Smooth muscle cell (in vitro differentiated cells): ENCODE data around the gene KCTD5. TPM values are rescaled to one million over a fixed set of nuclear protein-coding genes. Genes with fewer than 3 reads are reported as not detected.

Experiments used
- DNase-seq: peaks from one replicate; lab custom pipeline; 2025; ENCODE audit not compliant: unreplicated experiment; lab: John Stamatoyannopoulos, UW
- H2AFZ ChIP-seq: fragments of 200-600 bp; sonication (generic); 2 replicates; pipeline ENCODE4 v1.6.0; 2016; ENCODE audit warnings: antibody characterized with exemption, low read depth, mild to moderate bottlenecking
- H3F3A ChIP-seq: fragments of 200-600 bp; sonication (generic); 2 replicates; pipeline ENCODE4 v1.6.0; 2017; ENCODE audit warnings: antibody characterized with exemption, low read depth
- H3K27ac ChIP-seq: fragments of 200-600 bp; sonication (generic); 2 replicates; pipeline ENCODE4 v1.5.1; 2016; ENCODE audit warnings: low read depth, mild to moderate bottlenecking
- H3K27me3 ChIP-seq: fragments of 200-600 bp; sonication (generic); 2 replicates; pipeline ENCODE4 v1.6.1; 2016; ENCODE audit warnings: low read depth, mild to moderate bottlenecking
- H3K36me3 ChIP-seq: fragments of 200-600 bp; sonication (generic); 2 replicates; pipeline ENCODE4 v1.5.1; 2016; ENCODE audit warnings: low read depth
- H3K4me1 ChIP-seq: fragments of 200-600 bp; sonication (generic); 2 replicates; pipeline ENCODE4 v1.5.1; 2016; ENCODE audit warnings: low read depth
- H3K4me2 ChIP-seq: fragments of 200-600 bp; sonication (generic); 2 replicates; pipeline ENCODE4 v1.6.0; 2016; ENCODE audit warnings: mild to moderate bottlenecking
- H3K4me3 ChIP-seq: fragments of 200-600 bp; sonication (generic); 2 replicates; pipeline ENCODE4 v1.5.1; 2016; ENCODE audit warnings: mild to moderate bottlenecking
- H3K79me2 ChIP-seq: fragments of 200-600 bp; sonication (generic); 2 replicates; pipeline ENCODE4 v1.6.0; 2016; ENCODE audit warnings: low read depth, mild to moderate bottlenecking
- H3K9ac ChIP-seq: fragments of 200-600 bp; sonication (generic); 2 replicates; pipeline ENCODE4 v1.6.0; 2016; ENCODE audit warnings: low read depth
- H3K9me3 ChIP-seq: fragments of 200-600 bp; sonication (generic); replicated peaks from 2 replicates; pipeline ENCODE4 v1.5.1; 2016; ENCODE audit warnings: low read depth
- H4K20me1 ChIP-seq: fragments of 200-600 bp; sonication (generic); 2 replicates; pipeline ENCODE4 v1.6.0; 2016; ENCODE audit warnings: low read depth
- WGBS: methylation state at CpG from one replicate; pipeline ENCODE4 v1.1.7; 2016; ENCODE audit warnings: low lambda C conversion rate; 5-methylcytosine and 5-hydroxymethylcytosine counted together
- polyA plus RNA-seq: library from polyadenylated mRNA; unstranded; fragments of >200 nt; fragmentation: Nextera tagmentation; extraction: Ambion mirVana; gene quantifications from 2 replicates; pipeline ENCODE4 v1.2.1, GENCODE V29; 2016
- total RNA-seq: library from RNA; depleted of rRNA; stranded (reverse); fragments of >200 nt; gene quantifications from 2 replicates; pipeline ENCODE4 v1.2.3, GENCODE V29; 2014
- TF ChIP-seq, protein P1 (sequence below): fragments of 200-600 bp; sonication (generic); IDR thresholded peaks from 2 replicates; pipeline ENCODE4 v1.5.1; 2017; ENCODE audit warnings: borderline replicate concordance, mild to moderate bottlenecking, antibody characterized with exemption; ENCODE audit not compliant: insufficient read depth, poor library complexity, severe bottlenecking

The KCTD5 gene
- total and polyA plus RNA-seq, 2 experiments from 2014 or later: 35.5 to 38.2 TPM

DNA sequence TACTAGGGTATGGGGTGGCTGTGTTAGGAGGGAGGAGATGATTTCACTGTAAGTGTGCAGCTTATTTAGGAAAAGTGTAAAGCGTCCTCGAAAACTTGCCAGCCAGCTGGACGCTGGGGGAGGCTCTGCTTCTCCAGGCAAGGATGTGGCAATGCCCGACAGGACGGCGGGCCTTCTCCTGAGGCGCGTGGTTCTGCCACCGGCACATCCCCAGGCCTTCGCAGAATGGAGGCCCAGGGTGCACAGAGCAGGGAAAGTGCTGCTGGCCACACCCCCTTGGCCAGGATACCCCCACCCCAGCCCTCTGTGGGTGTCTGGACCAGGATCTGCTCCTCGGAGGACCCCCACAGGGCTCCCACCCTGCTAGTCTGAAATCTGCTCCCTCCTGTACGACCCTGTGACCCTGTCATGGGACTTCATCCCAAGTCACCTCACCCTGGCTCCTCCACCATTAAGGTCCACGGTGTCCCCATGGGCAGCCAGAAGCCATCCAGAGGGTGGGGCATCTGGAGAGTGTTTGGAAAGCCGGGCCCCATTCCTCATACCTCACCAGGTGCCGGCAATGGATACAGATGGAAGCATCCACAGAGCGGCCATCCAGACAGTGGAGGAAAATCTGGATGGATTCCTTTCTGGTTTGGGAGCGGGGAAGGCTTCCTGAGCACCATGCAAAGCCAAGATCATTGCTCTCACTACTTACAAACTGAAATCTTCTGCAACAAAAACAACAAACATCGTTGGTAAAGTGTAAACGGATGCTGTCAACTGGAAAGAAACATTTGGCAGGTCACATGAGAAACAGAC is 60.9 kb downstream of the KCTD5 start:
- TF ChIP-seq, protein P1, sequence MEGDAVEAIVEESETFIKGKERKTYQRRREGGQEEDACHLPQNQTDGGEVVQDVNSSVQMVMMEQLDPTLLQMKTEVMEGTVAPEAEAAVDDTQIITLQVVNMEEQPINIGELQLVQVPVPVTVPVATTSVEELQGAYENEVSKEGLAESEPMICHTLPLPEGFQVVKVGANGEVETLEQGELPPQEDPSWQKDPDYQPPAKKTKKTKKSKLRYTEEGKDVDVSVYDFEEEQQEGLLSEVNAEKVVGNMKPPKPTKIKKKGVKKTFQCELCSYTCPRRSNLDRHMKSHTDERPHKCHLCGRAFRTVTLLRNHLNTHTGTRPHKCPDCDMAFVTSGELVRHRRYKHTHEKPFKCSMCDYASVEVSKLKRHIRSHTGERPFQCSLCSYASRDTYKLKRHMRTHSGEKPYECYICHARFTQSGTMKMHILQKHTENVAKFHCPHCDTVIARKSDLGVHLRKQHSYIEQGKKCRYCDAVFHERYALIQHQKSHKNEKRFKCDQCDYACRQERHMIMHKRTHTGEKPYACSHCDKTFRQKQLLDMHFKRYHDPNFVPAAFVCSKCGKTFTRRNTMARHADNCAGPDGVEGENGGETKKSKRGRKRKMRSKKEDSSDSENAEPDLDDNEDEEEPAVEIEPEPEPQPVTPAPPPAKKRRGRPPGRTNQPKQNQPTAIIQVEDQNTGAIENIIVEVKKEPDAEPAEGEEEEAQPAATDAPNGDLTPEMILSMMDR: no peak
- WGBS: 94% methylated on average over 17 of the region's 19 CpGs
- no peaks in the 10 kb centered on the region for H3K9me3 ChIP-seq
- H3K79me2 ChIP-seq: no peaks in the 10 kb centered on the region
- no peak overlapping the region for H3K27ac ChIP-seq
- H3K4me2 ChIP-seq: no peak overlapping the region
- no peaks in the 10 kb centered on the region for H3K27me3 ChIP-seq
- H4K20me1 ChIP-seq: no peaks in the 10 kb centered on the region
- no peak for DNase-seq
- H2AFZ ChIP-seq: no peak overlapping the region
- no peak overlapping the region for H3K4me3 ChIP-seq
- no peaks in the 10 kb centered on the region for H3F3A ChIP-seq
- no peak overlapping the region for H3K9ac ChIP-seq
- no peaks in the 10 kb centered on the region for H3K36me3 ChIP-seq
- no peaks in the 10 kb centered on the region for H3K4me1 ChIP-seq

DNA sequence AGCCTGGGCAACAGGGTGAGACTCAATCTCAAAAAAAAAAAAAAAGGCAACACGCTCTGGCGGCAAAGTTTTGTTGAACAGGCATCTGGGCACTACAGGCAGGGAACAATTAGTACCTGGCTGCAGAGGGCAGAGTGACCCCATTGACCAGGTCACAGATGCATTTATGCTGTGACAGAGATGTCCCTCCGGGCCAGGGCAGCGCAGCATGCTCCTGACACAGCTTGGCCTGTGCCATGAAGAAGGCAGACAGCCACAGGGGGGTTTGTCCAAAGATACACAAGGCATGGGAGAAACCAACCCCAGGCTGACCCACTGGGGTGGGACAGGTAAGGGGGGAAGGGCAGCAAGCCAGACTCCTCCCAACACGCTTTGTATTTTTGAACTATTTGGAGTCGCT is 62.4 kb downstream of the KCTD5 start:
- Histone ChIP-seq H3K9me3 (no peaks in the 10 kb centered on the region), H3K9ac (no peak overlapping the region), H3K36me3 (no peaks in the 10 kb centered on the region), H3K4me1 (no peaks in the 10 kb centered on the region), H3K4me3 (no peak overlapping the region), H2AFZ (no peak overlapping the region), H3K27me3 (no peaks in the 10 kb centered on the region), H3F3A (no peaks in the 10 kb centered on the region), H4K20me1 (no peaks in the 10 kb centered on the region), H3K4me2 (no peak overlapping the region), H3K79me2 (no peaks in the 10 kb centered on the region), H3K27ac (no peak overlapping the region)
- TF ChIP-seq, protein P1: no peak
- WGBS: 94% methylated on average over 6 of the region's 6 CpGs
- no peak for DNase-seq

DNA sequence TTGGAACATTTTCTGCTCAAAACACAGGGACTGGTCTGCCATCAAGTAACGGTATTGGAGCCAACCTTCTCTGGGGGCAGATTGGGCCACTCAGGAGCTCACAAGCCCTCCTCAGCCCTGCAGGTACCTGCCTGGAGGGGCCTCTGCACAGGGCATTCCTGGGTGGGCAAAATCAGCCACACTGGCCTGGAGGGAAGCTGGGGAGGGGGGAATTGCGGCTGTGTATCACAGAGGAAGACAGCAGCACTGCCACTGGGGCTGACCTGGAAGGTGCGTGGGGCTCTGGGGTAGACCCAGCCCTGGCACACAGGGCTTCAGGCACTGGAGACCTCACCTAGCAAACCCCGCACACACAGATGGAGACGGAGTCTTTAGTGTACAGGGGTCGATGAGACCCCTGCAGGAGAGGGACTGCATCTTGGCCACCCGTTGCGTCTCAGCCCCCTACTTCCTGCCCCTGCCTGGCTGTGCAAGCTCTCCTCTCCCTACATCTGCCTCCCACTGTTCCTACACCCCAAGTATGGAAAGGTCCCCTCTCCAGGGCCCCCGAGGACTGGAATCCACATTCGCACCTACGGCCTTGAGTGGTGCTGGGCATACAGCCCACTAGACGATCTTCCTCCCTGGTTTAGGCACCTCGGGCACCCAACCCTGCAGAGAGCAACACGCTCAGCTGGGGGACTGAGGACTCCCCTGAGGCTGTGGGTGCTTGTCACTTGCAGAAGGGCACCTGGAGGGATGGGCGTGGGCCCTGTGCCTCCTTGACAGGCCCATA is 63.0 kb downstream of the KCTD5 start:
- TF ChIP-seq, protein P1: no peak
- 89% methylated on average over 15 of the region's 15 CpGs for WGBS
- Histone ChIP-seq H3K9ac (no peak overlapping the region), H3K9me3 (no peaks in the 10 kb centered on the region), H3K27me3 (no peaks in the 10 kb centered on the region), H3F3A (no peaks in the 10 kb centered on the region), H3K4me1 (no peaks in the 10 kb centered on the region), H2AFZ (no peak overlapping the region), H3K4me2 (no peak overlapping the region), H4K20me1 (no peaks in the 10 kb centered on the region), H3K79me2 (no peaks in the 10 kb centered on the region), H3K36me3 (no peaks in the 10 kb centered on the region), H3K4me3 (no peak overlapping the region), H3K27ac (no peak overlapping the region)
- DNase-seq: no peak
